ENCODE measurements around the gene PARP2.

- TF ChIP-seq CTCF (IDR thresholded peaks at IDR 0.05; ENCODE audit: borderline replicate concordance, extremely low read depth, low read length, poor library complexity, severe bottlenecking) (no peak), EZH2 (IDR thresholded peaks at IDR 0.05; ENCODE audit: borderline replicate concordance, low read depth, low read length, severe bottlenecking) (no peak)
These were observed 25.7 kb upstream of the PARP2 start for GRCh38 chr14:20317720-20318119.
